GM12891 (cell line): ENCODE results near the gene STK32B.

Source experiments
- POLR2A ChIP-seq: IDR thresholded peaks from 2 replicates; pipeline ENCODE4 v1.6.1; 2011; ENCODE audit warnings: low read depth, low read length, control low read depth
- POLR2AphosphoS5 ChIP-seq: IDR thresholded peaks from 2 replicates; pipeline ENCODE4 v1.6.1; 2011; ENCODE audit warnings: low read depth, low read length, control low read depth

DNA sequence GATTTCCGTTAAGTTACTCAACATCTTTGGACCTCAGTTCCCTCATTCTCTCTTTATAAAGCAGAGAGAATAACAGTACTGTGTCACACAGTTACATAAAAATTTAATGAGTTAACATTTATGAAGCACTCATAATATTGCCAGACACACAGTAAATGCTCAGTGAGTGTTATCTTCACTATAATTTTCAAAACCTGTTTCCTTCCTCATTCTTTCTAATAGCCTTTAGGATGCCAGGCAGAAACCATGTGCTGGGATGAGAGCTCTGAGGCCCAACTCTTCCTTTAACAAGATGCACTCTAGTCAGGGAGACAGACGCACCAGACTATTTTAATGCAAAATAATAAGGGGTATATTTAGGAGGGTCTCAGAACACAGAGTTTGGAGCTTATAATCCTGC lies 208.2 kb downstream of the STK32B start:
- TF ChIP-seq POLR2AphosphoS5 (no peak), POLR2A (no peak)
